HepG2 (cell line): ENCODE data around the gene DHRS11. TPM values are rescaled to one million over a fixed set of nuclear protein-coding genes. Genes with fewer than 3 reads are reported as not detected.

Experiments used
- AGO1 ChIP-seq: fragments of 200-400 bp; formaldehyde crosslinking; IDR thresholded peaks from 2 replicates; pipeline ENCODE4 v1.6.1; 2017; ENCODE audit warnings: mild to moderate bottlenecking, low read depth, low read length, moderate library complexity; ENCODE audit not compliant: poor library complexity, severe bottlenecking
- HDAC2 ChIP-seq: sonication (generic); formaldehyde crosslinking; IDR thresholded peaks from 2 replicates; pipeline ENCODE4 v1.4.0; 2020; ENCODE audit warnings: missing genetic modification reagents
- IRX3 ChIP-seq: sonication (generic); formaldehyde crosslinking; IDR thresholded peaks from 2 replicates; pipeline ENCODE4 v1.8.1; 2023; ENCODE audit warnings: mild to moderate bottlenecking, low read depth, missing genetic modification reagents, borderline replicate concordance
- PHF20 ChIP-seq: sonication (generic); formaldehyde crosslinking; IDR thresholded peaks from 2 replicates; pipeline ENCODE4 v1.5.0; 2020; ENCODE audit warnings: mild to moderate bottlenecking, missing genetic modification reagents
- PRMT3 ChIP-seq: sonication (generic); formaldehyde crosslinking; IDR thresholded peaks from 2 replicates; pipeline ENCODE4 v1.8.1; 2022; ENCODE audit warnings: low read depth, mild to moderate bottlenecking, moderate library complexity, missing genetic modification reagents, borderline replicate concordance
- PTBP1 ChIP-seq: fragments of 200-400 bp; formaldehyde crosslinking; IDR thresholded peaks from 2 replicates; pipeline ENCODE4 v1.6.1; 2018; ENCODE audit warnings: low read length, low read depth; ENCODE audit not compliant: poor library complexity, severe bottlenecking
- SMAD3 ChIP-seq: sonication (generic); formaldehyde crosslinking; IDR thresholded peaks from 2 replicates; pipeline ENCODE4 v1.4.0; 2020; ENCODE audit warnings: missing genetic modification reagents
- TCF7L2 ChIP-seq: IDR thresholded peaks from 2 replicates; pipeline ENCODE4 v1.6.1; 2011; ENCODE audit warnings: mild to moderate bottlenecking, low read depth, low read length, moderate library complexity
- ZEB1 ChIP-seq: IDR thresholded peaks from 2 replicates; pipeline ENCODE4 v1.6.1; 2012; ENCODE audit warnings: mild to moderate bottlenecking, low read depth, inconsistent platforms; ENCODE audit not compliant: insufficient replicate concordance
- ZNF446 ChIP-seq: sonication (generic); formaldehyde crosslinking; IDR thresholded peaks from 2 replicates; pipeline ENCODE4 v1.5.0; 2020; ENCODE audit warnings: mild to moderate bottlenecking, missing genetic modification reagents
- polyA plus RNA-seq, 8 experiments: library from polyadenylated mRNA; depleted of rRNA in 3 of 8; stranded (reverse) in 7 of 8; unstranded in 1 of 8; fragments of >200 nt; fragmentation: Illumina TruSeq in 4 of 8; extraction: Trizol in 4 of 8; gene quantifications; 2 replicates each; pipeline versions ENCODE4 v1.2.1 to v1.2.3, GENCODE V29; 2011 to 2016; ENCODE audit warnings: low read depth in 4 of 8, missing spikeins in 1 of 8, mixed read lengths in 1 of 8; ENCODE audit not compliant: insufficient read depth in 1 of 8
- total RNA-seq, 5 experiments: library from RNA; depleted of rRNA; stranded (reverse); fragments of >200 nt; fragmentation: Illumina TruSeq; extraction: Trizol; gene quantifications; 2 replicates each; pipeline ENCODE4 v1.2.3, GENCODE V29; 2016; ENCODE audit warnings: low read depth in 1 of 5
- TF ChIP-seq, protein P1 (sequence below): sonication (generic); formaldehyde crosslinking; IDR thresholded peaks from 2 replicates; pipeline ENCODE4 v1.4.0; 2020; ENCODE audit warnings: missing genetic modification reagents, borderline replicate concordance
- TF ChIP-seq, protein P2 (sequence below): sonication (generic); formaldehyde crosslinking; IDR thresholded peaks from 2 replicates; pipeline ENCODE4 v1.8.0; 2022; ENCODE audit warnings: missing genetic modification reagents, mild to moderate bottlenecking, inconsistent platforms, borderline replicate concordance
- TF ChIP-seq, protein P3 (sequence below): sonication (generic); formaldehyde crosslinking; IDR thresholded peaks from 2 replicates; pipeline ENCODE4 v1.4.0; 2020; ENCODE audit warnings: mild to moderate bottlenecking, missing genetic modification reagents
- TF ChIP-seq, protein P4 (sequence below): sonication (generic); formaldehyde crosslinking; IDR thresholded peaks from 2 replicates; pipeline ENCODE4 v1.4.0; 2020; ENCODE audit warnings: low read depth, mild to moderate bottlenecking, missing genetic modification reagents
- TF ChIP-seq, protein P5 (sequence below): sonication (generic); formaldehyde crosslinking; IDR thresholded peaks from 2 replicates; pipeline ENCODE4 v1.8.0; 2022; ENCODE audit warnings: missing genetic modification reagents, mild to moderate bottlenecking, moderate library complexity, borderline replicate concordance

Gene DHRS11
- total and polyA plus RNA-seq, 2 of the 13 experiments (the other 11 are each of a cell fraction or from before 2014, with no cell fraction given) = 28.4 to 41.9 TPM

DNA sequence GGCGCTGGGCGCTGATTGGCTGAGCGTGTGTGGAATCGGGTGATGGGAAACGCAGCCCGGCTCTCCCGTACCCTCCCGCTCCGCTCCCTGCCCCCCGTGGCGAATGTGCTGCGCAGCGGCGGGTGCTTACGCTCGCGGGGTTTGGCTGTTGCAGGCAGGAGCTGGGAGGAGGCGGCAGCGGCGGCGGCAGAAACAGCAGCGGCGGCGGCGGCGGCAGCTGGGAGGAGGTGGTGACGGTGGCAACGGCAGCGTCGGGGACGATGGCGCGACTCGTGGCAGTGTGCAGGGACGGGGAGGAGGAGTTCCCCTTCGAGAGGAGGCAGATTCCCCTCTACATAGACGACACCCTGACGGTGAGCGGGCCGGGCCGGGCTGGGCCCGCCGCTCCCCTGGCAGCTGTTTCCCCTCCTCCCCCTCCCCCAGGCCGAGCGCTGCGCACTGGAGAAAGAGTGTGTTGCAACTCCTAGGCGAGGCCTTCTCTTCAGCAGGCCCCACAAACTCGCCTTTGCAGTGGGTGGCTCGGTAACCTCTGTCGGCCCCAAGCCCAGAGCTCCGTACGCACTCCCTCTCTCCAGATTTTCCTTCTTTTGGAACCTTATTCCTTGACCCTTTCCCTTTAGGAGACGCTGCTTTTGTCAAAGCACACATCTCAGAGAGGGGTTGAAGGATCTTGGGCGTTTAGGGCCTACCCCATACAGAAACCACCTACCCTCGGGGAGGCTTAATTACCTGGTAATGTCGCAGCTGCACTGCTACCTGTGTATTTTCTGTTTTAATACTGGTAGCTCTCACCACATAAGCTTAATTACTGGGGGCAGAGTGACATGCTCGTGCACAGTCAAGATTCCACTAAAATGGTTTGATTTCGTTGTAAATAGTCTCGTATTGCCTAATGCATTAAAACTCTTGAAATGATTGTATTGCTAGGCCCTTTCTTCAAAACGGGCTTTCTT, 45.9 kb upstream of the DHRS11 start (continued):
- TF ChIP-seq, protein P1, sequence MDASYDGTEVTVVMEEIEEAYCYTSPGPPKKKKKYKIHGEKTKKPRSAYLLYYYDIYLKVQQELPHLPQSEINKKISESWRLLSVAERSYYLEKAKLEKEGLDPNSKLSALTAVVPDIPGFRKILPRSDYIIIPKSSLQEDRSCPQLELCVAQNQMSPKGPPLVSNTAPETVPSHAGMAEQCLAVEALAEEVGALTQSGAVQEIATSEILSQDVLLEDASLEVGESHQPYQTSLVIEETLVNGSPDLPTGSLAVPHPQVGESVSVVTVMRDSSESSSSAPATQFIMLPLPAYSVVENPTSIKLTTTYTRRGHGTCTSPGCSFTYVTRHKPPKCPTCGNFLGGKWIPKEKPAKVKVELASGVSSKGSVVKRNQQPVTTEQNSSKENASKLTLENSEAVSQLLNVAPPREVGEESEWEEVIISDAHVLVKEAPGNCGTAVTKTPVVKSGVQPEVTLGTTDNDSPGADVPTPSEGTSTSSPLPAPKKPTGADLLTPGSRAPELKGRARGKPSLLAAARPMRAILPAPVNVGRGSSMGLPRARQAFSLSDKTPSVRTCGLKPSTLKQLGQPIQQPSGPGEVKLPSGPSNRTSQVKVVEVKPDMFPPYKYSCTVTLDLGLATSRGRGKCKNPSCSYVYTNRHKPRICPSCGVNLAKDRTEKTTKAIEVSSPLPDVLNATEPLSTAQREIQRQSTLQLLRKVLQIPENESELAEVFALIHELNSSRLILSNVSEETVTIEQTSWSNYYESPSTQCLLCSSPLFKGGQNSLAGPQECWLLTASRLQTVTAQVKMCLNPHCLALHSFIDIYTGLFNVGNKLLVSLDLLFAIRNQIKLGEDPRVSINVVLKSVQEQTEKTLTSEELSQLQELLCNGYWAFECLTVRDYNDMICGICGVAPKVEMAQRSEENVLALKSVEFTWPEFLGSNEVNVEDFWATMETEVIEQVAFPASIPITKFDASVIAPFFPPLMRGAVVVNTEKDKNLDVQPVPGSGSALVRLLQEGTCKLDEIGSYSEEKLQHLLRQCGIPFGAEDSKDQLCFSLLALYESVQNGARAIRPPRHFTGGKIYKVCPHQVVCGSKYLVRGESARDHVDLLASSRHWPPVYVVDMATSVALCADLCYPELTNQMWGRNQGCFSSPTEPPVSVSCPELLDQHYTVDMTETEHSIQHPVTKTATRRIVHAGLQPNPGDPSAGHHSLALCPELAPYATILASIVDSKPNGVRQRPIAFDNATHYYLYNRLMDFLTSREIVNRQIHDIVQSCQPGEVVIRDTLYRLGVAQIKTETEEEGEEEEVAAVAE (CRISPR knock-in tag) = peak; percentile 64; the same call in 1 of the 2 replicates
- TF ChIP-seq PRMT3 (no peak), PHF20 (CRISPR knock-in tag) (peak; percentile 64), IRX3 (CRISPR knock-in tag) (no peak), HDAC2 (CRISPR knock-in tag) (peak; percentile 65), ZEB1 (no peak), TCF7L2 (no peak), AGO1 (no peak), SMAD3 (CRISPR knock-in tag) (peak; percentile 39), PTBP1 (no peak), ZNF446 (CRISPR knock-in tag) (0 out of 2 replicates have a peak, but pooled peaks have one; percentile 34)
- TF ChIP-seq, protein P2, sequence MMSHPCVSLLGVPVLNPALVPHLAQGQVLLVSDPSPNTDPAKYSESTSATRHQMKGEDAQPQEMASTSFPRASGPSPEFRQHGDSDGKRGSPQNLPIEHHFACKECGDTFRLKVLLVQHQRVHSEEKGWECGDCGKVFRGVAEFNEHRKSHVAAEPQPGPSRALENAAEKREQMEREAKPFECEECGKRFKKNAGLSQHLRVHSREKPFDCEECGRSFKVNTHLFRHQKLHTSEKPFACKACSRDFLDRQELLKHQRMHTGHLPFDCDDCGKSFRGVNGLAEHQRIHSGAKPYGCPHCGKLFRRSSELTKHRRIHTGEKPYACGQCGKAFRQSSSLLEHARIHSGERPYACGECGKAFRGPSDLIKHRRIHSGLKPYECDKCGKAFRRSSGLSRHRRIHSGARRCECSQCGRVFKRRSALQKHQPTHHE (CRISPR knock-in tag) = 0 out of 2 replicates have a peak, but pooled peaks have one; percentile 52
- TF ChIP-seq, protein P3, sequence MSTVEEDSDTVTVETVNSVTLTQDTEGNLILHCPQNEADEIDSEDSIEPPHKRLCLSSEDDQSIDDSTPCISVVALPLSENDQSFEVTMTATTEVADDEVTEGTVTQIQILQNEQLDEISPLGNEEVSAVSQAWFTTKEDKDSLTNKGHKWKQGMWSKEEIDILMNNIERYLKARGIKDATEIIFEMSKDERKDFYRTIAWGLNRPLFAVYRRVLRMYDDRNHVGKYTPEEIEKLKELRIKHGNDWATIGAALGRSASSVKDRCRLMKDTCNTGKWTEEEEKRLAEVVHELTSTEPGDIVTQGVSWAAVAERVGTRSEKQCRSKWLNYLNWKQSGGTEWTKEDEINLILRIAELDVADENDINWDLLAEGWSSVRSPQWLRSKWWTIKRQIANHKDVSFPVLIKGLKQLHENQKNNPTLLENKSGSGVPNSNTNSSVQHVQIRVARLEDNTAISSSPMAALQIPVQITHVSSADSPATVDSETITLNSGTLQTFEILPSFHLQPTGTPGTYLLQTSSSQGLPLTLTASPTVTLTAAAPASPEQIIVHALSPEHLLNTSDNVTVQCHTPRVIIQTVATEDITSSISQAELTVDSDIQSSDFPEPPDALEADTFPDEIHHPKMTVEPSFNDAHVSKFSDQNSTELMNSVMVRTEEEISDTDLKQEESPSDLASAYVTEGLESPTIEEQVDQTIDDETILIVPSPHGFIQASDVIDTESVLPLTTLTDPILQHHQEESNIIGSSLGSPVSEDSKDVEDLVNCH (CRISPR knock-in tag) = no peak
- TF ChIP-seq, protein P4, sequence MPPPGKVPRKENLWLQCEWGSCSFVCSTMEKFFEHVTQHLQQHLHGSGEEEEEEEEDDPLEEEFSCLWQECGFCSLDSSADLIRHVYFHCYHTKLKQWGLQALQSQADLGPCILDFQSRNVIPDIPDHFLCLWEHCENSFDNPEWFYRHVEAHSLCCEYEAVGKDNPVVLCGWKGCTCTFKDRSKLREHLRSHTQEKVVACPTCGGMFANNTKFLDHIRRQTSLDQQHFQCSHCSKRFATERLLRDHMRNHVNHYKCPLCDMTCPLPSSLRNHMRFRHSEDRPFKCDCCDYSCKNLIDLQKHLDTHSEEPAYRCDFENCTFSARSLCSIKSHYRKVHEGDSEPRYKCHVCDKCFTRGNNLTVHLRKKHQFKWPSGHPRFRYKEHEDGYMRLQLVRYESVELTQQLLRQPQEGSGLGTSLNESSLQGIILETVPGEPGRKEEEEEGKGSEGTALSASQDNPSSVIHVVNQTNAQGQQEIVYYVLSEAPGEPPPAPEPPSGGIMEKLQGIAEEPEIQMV (CRISPR knock-in tag) = peak; percentile 31; the same call in 1 of the 2 replicates
- TF ChIP-seq, protein P5, sequence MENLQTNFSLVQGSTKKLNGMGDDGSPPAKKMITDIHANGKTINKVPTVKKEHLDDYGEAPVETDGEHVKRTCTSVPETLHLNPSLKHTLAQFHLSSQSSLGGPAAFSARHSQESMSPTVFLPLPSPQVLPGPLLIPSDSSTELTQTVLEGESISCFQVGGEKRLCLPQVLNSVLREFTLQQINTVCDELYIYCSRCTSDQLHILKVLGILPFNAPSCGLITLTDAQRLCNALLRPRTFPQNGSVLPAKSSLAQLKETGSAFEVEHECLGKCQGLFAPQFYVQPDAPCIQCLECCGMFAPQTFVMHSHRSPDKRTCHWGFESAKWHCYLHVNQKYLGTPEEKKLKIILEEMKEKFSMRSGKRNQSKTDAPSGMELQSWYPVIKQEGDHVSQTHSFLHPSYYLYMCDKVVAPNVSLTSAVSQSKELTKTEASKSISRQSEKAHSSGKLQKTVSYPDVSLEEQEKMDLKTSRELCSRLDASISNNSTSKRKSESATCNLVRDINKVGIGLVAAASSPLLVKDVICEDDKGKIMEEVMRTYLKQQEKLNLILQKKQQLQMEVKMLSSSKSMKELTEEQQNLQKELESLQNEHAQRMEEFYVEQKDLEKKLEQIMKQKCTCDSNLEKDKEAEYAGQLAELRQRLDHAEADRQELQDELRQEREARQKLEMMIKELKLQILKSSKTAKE (CRISPR knock-in tag) = 0 out of 2 replicates have a peak, but pooled peaks have one; percentile 9
